Measurements from ENCODE around the gene ATRN. TPM values are rescaled to one million over a fixed set of nuclear protein-coding genes. Genes with fewer than 3 reads are reported as not detected.

Gene ATRN
- total RNA-seq, 1 experiment from 2014 or later: 26.1 TPM

DNA sequence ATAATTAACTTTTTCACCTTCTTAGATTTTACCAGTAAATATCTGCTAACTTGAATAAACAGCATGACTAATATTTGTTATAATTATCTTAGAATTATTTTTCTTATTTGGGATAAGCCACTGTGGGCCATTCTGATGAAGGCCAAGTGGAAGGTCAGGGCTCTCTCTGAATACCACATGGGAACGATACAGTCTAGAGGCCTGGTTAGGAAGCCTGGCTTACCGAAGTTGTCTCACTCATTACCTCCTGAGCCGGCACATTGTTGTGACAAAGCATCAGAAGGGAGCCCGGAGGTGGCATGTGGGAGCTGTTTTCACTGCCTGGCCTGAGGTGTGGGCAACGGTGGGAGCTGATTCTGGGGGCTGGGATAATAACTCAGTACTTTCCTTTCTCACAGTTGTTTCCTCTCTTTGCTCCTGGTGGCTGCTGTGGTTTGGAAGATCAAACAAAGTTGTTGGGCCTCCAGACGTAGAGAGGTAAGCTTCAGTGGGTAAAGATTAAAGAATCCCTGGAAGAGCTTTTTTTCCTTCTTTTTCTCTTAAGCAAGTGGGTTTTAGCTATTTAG, 163.2 kb downstream of the ATRN start:
- DNase-seq (no peak), ATAC-seq (no peak)
- BruUV-seq (replicated peaks): no TSS peak
- no peaks in the 10 kb centered on the region for H3F3A ChIP-seq (ENCODE audit: low read length, unreplicated experiment)
- H3K4me2 ChIP-seq (ENCODE audit: low read length): no peak overlapping the region
- H3K9me3 ChIP-seq (ENCODE audit: low read length): no peaks in the 10 kb centered on the region
- no peaks in the 10 kb centered on the region for H3K79me2 ChIP-seq (ENCODE audit: low read length)
- intact Hi-C loops (cut with micrococcal nuclease): no loop called here
- H3K4me1 ChIP-seq (ENCODE audit: insufficient read depth, low read length): no peaks in the 10 kb centered on the region
- H3K9me2 ChIP-seq (replicated peaks; ENCODE audit: low read length): no peaks in the 10 kb centered on the region
- ChIA-PET POLR2A (ENCODE audit: unreplicated experiment) (no interaction called here), CTCF (no interaction called here)
- H3K36me3 ChIP-seq (ENCODE audit: low read depth, low read length): no peaks in the 10 kb centered on the region; the same call in 1 of the 2 replicates
- no peak overlapping the region for H2AFZ ChIP-seq (ENCODE audit: low read length)
- no peak for TF ChIP-seq EZH2phosphoT487 (IDR thresholded peaks at IDR 0.05; ENCODE audit: borderline replicate concordance, low read length)
- H3K27ac ChIP-seq (ENCODE audit: low read length): no peak overlapping the region
- no peak overlapping the region for H3K9ac ChIP-seq (ENCODE audit: low read length)
- no peaks in the 10 kb centered on the region for H3K27me3 ChIP-seq (ENCODE audit: low read length)
- no peak overlapping the region for H3K4me3 ChIP-seq (ENCODE audit: low read length)
- H4K20me1 ChIP-seq (ENCODE audit: low read length): no peaks in the 10 kb centered on the region

DNA sequence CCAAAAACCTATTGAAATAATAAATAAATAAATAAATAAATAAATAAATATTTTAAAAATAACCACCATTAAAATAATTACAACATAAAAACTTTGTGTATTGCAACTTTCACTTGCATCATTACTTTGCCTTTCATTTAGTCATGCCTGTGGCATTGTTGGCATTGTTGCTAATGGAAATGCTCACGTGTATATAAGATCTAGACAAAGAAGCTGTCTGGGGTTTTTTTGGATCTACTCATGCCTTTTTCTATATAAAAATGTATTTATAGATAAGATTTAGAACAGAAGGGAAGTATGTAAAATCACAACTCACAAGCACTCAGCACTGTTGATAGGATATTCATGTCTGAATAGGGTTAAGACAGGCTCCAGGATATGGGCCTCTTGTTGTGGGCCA, 164.5 kb downstream of the ATRN start:
- intact Hi-C loops (cut with micrococcal nuclease): no loop called here
- no peak overlapping the region for H3K27ac ChIP-seq (ENCODE audit: low read length)
- no peaks in the 10 kb centered on the region for H3K79me2 ChIP-seq (ENCODE audit: low read length)
- no peak overlapping the region for H3K9ac ChIP-seq (ENCODE audit: low read length)
- ATAC-seq: no peak
- H2AFZ ChIP-seq (ENCODE audit: low read length): no peak overlapping the region
- H3K9me2 ChIP-seq (replicated peaks; ENCODE audit: low read length): no peaks in the 10 kb centered on the region
- POLR2A ChIA-PET (ENCODE audit: unreplicated experiment): no interaction called here
- CTCF ChIA-PET: no interaction called here
- H3K4me3 ChIP-seq (ENCODE audit: low read length): no peak overlapping the region
- no peaks in the 10 kb centered on the region for H3K9me3 ChIP-seq (ENCODE audit: low read length)
- no peaks in the 10 kb centered on the region for H3F3A ChIP-seq (ENCODE audit: low read length, unreplicated experiment)
- no peak overlapping the region for H3K4me2 ChIP-seq (ENCODE audit: low read length)
- TF ChIP-seq EZH2phosphoT487 (IDR thresholded peaks at IDR 0.05; ENCODE audit: borderline replicate concordance, low read length): no peak
- no peak for TF ChIP-seq EZH2 (IDR thresholded peaks at IDR 0.05; ENCODE audit: low read length, unreplicated experiment)
- TF ChIP-seq, protein P1, sequence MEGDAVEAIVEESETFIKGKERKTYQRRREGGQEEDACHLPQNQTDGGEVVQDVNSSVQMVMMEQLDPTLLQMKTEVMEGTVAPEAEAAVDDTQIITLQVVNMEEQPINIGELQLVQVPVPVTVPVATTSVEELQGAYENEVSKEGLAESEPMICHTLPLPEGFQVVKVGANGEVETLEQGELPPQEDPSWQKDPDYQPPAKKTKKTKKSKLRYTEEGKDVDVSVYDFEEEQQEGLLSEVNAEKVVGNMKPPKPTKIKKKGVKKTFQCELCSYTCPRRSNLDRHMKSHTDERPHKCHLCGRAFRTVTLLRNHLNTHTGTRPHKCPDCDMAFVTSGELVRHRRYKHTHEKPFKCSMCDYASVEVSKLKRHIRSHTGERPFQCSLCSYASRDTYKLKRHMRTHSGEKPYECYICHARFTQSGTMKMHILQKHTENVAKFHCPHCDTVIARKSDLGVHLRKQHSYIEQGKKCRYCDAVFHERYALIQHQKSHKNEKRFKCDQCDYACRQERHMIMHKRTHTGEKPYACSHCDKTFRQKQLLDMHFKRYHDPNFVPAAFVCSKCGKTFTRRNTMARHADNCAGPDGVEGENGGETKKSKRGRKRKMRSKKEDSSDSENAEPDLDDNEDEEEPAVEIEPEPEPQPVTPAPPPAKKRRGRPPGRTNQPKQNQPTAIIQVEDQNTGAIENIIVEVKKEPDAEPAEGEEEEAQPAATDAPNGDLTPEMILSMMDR (conservative IDR thresholded peaks at IDR 0.05; ENCODE audit: low read depth, low read length): no peak
- no peaks in the 10 kb centered on the region for H3K4me1 ChIP-seq (ENCODE audit: insufficient read depth, low read length)
- H3K27me3 ChIP-seq (ENCODE audit: low read length): no peaks in the 10 kb centered on the region
- no TSS peak for BruUV-seq (replicated peaks)
- DNase-seq: no peak
- peaks cover 5% of the 10 kb centered on the region for H3K36me3 ChIP-seq (ENCODE audit: low read depth, low read length)
- H4K20me1 ChIP-seq (ENCODE audit: low read length): no peaks in the 10 kb centered on the region

DNA sequence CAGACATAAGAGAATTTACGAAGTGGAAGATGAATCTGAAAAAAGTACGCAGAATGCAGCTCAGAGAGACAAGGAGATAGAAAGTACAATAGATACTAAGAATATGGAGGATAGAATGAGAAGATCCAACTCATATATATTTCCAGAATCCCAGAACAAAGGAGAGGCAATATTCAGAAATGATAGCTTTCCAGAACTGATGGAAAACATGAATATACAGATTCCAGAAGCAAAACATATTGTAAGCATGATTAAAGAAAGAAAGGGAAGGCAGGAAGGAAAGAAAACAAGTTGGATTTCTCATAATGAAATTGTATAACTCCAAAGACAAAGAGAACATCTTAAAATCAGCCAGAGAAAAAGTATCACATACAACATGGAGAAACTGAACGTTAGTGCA, 169.4 kb downstream of the ATRN start:
- ChIA-PET POLR2A (ENCODE audit: unreplicated experiment) (interaction anchor here (0.7 kb wide), 1 partner anchor 214 kb away, joined by 4 read pairs; no protein-coding TSS in a partner anchor), CTCF (no interaction called here)
- intact Hi-C loops (cut with micrococcal nuclease): no loop called here
- no TSS peak for BruUV-seq (replicated peaks)
- Histone ChIP-seq H3F3A (ENCODE audit: low read length, unreplicated experiment) (no peaks in the 10 kb centered on the region), H3K9me2 (replicated peaks; ENCODE audit: low read length) (no peaks in the 10 kb centered on the region), H3K9me3 (ENCODE audit: low read length) (no peaks in the 10 kb centered on the region), H3K4me3 (ENCODE audit: low read length) (no peak overlapping the region), H2AFZ (ENCODE audit: low read length) (no peak overlapping the region), H3K4me1 (ENCODE audit: insufficient read depth, low read length) (peaks cover 2% of the 10 kb centered on the region), H3K4me2 (ENCODE audit: low read length) (no peak overlapping the region), H3K27ac (ENCODE audit: low read length) (no peak overlapping the region), H3K9ac (ENCODE audit: low read length) (no peak overlapping the region), H3K27me3 (ENCODE audit: low read length) (no peaks in the 10 kb centered on the region), H4K20me1 (ENCODE audit: low read length) (no peaks in the 10 kb centered on the region), H3K36me3 (ENCODE audit: low read depth, low read length) (peaks cover 5% of the 10 kb centered on the region; the same call in 1 of the 2 replicates), H3K79me2 (ENCODE audit: low read length) (no peaks in the 10 kb centered on the region)
- ATAC-seq (no peak), DNase-seq (no peak)
- TF ChIP-seq, protein P1 (conservative IDR thresholded peaks at IDR 0.05; ENCODE audit: low read depth, low read length): no peak
- TF ChIP-seq EZH2phosphoT487 (IDR thresholded peaks at IDR 0.05; ENCODE audit: borderline replicate concordance, low read length): no peak

Data from PC-3 (cell line).